PC-9 (cell line): ENCODE measurements around the gene SMARCD1. TPM values are rescaled to one million over a fixed set of nuclear protein-coding genes. Genes with fewer than 3 reads are reported as not detected.

Source experiments
- BruUV-seq: library from RNA; stranded (reverse); fragments of 400-500 nt; replicated peaks from 2 replicates; lab custom pipeline; 2021; lab: Mats Ljungman, UMichigan
- CTCF ChIA-PET: fragments of 300-600 bp; sonication (Branson Sonifier 250); formaldehyde crosslinking; loops from one replicate; lab custom pipeline; 2022; ENCODE audit warnings: antibody characterized with exemption; lab: Charles Lee
- POLR2A ChIA-PET: fragments of 300-600 bp; sonication (Branson Sonifier 250); formaldehyde crosslinking; loops from one replicate; lab custom pipeline; 2022; ENCODE audit warnings: antibody characterized with exemption; ENCODE audit not compliant: unreplicated experiment; lab: Charles Lee
- DNase-seq, 2 experiments: peaks; one replicate each; pipeline versions ENCODE4 v3.0.0 to v3.0.0-alpha.2; 2015 to 2022; ENCODE audit warnings: mixed read lengths in 1 of 2
- H2AFZ ChIP-seq: fragments of 200-600 bp; sonication (generic); 2 replicates; pipeline ENCODE4 v1.8.1; 2017; ENCODE audit warnings: antibody characterized with exemption
- H3F3A ChIP-seq: fragments of 200-600 bp; sonication (generic); 2 replicates; pipeline ENCODE4 v1.8.1; 2017; ENCODE audit warnings: antibody characterized with exemption, mild to moderate bottlenecking, low read depth; ENCODE audit not compliant: insufficient read depth
- H3K27ac ChIP-seq: fragments of 200-600 bp; sonication (generic); 2 replicates; pipeline ENCODE4 v1.6.1; 2016; ENCODE audit warnings: mixed run types
- H3K27me3 ChIP-seq: fragments of 200-600 bp; sonication (generic); 2 replicates; pipeline ENCODE4 v1.6.1; 2016; ENCODE audit warnings: low read depth, mixed run types; ENCODE audit not compliant: insufficient read depth
- H3K36me3 ChIP-seq: fragments of 200-600 bp; sonication (generic); 2 replicates; pipeline ENCODE4 v1.6.1; 2016; ENCODE audit warnings: low read depth, mixed run types
- H3K4me1 ChIP-seq: fragments of 200-600 bp; sonication (generic); replicated peaks from 2 replicates; pipeline ENCODE4 v1.6.1; 2016; ENCODE audit warnings: mixed run types; ENCODE audit not compliant: insufficient read depth
- H3K4me2 ChIP-seq: fragments of 200-600 bp; sonication (generic); 2 replicates; pipeline ENCODE4 v1.6.1; 2017; ENCODE audit warnings: mixed run types
- H3K4me3 ChIP-seq: fragments of 200-600 bp; sonication (generic); 2 replicates; pipeline ENCODE4 v1.6.1; 2016; ENCODE audit warnings: mixed run types
- H3K79me2 ChIP-seq: fragments of 200-600 bp; sonication (generic); 2 replicates; pipeline ENCODE4 v1.6.1; 2017; ENCODE audit warnings: low read depth, mixed run types
- H3K9me2 ChIP-seq: fragments of 200-600 bp; sonication (generic); 2 replicates; pipeline ENCODE4 v1.8.1; 2017; ENCODE audit warnings: mild to moderate bottlenecking; ENCODE audit not compliant: insufficient read depth
- H3K9me3 ChIP-seq: fragments of 200-600 bp; sonication (generic); 2 replicates; pipeline ENCODE4 v1.8.1; 2016; ENCODE audit warnings: low read depth; ENCODE audit not compliant: insufficient read depth
- H4K20me1 ChIP-seq: fragments of 200-600 bp; sonication (generic); 2 replicates; pipeline ENCODE4 v1.8.1; 2017; ENCODE audit not compliant: insufficient read depth
- EZH2 ChIP-seq: fragments of 200-600 bp; sonication (generic); IDR thresholded peaks from 2 replicates; pipeline ENCODE4 v1.8.0; 2017; ENCODE audit warnings: antibody characterized with exemption, low read depth
- intact Hi-C: fragments of 100-400 bp; cut with micrococcal nuclease; formaldehyde crosslinking; loops from one replicate; pipeline ENCODE4 v1.10.0; 2022; ENCODE audit not compliant: unreplicated experiment
- total RNA-seq: library from RNA; stranded (reverse); gene quantifications from 2 replicates; pipeline ENCODE4 v1.2.3, GENCODE V29; 2021
- TF ChIP-seq, protein P1 (sequence below): fragments of 200-600 bp; sonication (generic); conservative IDR thresholded peaks from 2 replicates; pipeline ENCODE4 v1.6.1; 2017; ENCODE audit warnings: mixed run types, antibody characterized with exemption, mild to moderate bottlenecking, moderate library complexity

The SMARCD1 gene
- total RNA-seq, 1 experiment from 2014 or later: 48.8 TPM

DNA sequence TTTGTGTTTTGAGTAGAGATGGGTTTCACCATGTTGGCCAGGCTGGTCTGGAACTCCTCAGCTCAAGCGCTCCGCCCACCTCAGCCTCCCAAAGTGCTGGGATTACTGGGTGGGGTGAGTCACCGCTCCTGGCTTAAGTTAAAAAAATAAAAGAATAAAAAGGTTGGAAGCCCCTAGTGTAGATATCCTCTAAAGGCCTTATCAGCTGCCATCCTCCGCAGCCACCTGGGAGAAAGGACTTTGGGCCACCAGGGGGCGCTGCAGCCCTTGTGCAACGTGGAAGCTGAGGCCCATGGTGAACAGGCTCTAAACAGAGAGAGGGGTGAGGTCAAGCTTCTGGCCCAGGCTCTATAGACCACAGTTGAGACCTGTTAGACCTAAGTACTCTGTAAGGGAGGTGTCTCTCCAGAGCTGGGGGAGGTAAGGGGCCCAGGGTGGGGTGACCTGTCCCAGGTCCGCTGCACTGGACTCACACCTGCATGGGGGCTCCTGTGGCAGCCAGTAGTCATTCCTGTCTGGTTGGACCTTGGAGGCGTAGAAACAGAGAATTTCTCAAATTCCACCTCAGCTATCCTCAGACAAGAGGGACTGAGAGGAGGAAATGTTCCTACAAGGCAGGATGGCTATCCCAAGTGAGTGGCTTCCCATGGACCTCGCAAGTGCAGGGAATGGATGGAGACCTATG, 45.8 kb upstream of the SMARCD1 start:
- ChIA-PET POLR2A (no interaction called here), CTCF (interaction anchor here (0.5 to 1.8 kb wide), 7 partner anchors 12 to 372 kb away, joined by 3 to 8 read pairs (median 6); partner anchors contain the start of gene BCDIN3D)
- Histone ChIP-seq H3K36me3 (no peaks in the 10 kb centered on the region), H4K20me1 (no peaks in the 10 kb centered on the region), H3K9me2 (no peaks in the 10 kb centered on the region), H3K4me1 (no peaks in the 10 kb centered on the region), H3K27ac (no peak overlapping the region), H3K27me3 (no peaks in the 10 kb centered on the region), H2AFZ (no peak overlapping the region), H3K9me3 (no peaks in the 10 kb centered on the region), H3K4me2 (no peak overlapping the region), H3K79me2 (no peaks in the 10 kb centered on the region), H3K4me3 (no peak overlapping the region), H3F3A (no peaks in the 10 kb centered on the region)
- intact Hi-C loops: loop anchor here (1.0 kb wide), 1 partner anchor 31 kb away; no protein-coding TSS in a partner anchor
- TF ChIP-seq, protein P1, sequence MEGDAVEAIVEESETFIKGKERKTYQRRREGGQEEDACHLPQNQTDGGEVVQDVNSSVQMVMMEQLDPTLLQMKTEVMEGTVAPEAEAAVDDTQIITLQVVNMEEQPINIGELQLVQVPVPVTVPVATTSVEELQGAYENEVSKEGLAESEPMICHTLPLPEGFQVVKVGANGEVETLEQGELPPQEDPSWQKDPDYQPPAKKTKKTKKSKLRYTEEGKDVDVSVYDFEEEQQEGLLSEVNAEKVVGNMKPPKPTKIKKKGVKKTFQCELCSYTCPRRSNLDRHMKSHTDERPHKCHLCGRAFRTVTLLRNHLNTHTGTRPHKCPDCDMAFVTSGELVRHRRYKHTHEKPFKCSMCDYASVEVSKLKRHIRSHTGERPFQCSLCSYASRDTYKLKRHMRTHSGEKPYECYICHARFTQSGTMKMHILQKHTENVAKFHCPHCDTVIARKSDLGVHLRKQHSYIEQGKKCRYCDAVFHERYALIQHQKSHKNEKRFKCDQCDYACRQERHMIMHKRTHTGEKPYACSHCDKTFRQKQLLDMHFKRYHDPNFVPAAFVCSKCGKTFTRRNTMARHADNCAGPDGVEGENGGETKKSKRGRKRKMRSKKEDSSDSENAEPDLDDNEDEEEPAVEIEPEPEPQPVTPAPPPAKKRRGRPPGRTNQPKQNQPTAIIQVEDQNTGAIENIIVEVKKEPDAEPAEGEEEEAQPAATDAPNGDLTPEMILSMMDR: peak; percentile 94
- no peak for TF ChIP-seq EZH2
- no TSS peak for BruUV-seq
- DNase-seq: peak; percentile 46 to 64

DNA sequence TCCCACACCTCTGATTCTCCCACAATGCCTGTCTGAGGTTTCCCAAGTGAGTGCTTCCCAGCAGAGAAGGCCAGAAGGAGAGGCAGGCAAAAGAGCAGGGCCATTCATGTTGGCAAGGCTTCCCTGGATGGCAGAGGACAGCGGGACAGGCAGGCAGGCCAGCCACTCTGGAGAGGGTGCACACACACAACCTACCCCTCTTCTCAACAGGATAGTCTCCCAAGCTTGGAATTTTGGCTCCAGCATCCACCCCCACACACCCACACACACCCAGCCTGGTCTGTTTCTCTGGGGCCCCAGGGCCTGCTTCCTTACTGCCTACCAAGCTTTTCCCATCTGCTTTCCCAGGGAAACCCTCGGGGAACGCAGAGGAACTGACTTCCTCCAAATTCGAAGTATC, 44.5 kb upstream of the SMARCD1 start:
- Histone ChIP-seq H3K4me1 (no peaks in the 10 kb centered on the region), H2AFZ (no peak overlapping the region), H3K9me2 (no peaks in the 10 kb centered on the region), H3K4me3 (no peak overlapping the region), H3K79me2 (no peaks in the 10 kb centered on the region), H3K27me3 (no peaks in the 10 kb centered on the region), H4K20me1 (no peaks in the 10 kb centered on the region), H3K4me2 (no peak overlapping the region), H3K9me3 (no peaks in the 10 kb centered on the region), H3K27ac (no peak overlapping the region), H3F3A (no peaks in the 10 kb centered on the region), H3K36me3 (no peaks in the 10 kb centered on the region)
- intact Hi-C loops: no loop called here
- no peak for TF ChIP-seq EZH2
- TF ChIP-seq, protein P1: no peak
- ChIA-PET POLR2A (no interaction called here), CTCF (no interaction called here)
- no peak for DNase-seq
- no TSS peak for BruUV-seq

DNA sequence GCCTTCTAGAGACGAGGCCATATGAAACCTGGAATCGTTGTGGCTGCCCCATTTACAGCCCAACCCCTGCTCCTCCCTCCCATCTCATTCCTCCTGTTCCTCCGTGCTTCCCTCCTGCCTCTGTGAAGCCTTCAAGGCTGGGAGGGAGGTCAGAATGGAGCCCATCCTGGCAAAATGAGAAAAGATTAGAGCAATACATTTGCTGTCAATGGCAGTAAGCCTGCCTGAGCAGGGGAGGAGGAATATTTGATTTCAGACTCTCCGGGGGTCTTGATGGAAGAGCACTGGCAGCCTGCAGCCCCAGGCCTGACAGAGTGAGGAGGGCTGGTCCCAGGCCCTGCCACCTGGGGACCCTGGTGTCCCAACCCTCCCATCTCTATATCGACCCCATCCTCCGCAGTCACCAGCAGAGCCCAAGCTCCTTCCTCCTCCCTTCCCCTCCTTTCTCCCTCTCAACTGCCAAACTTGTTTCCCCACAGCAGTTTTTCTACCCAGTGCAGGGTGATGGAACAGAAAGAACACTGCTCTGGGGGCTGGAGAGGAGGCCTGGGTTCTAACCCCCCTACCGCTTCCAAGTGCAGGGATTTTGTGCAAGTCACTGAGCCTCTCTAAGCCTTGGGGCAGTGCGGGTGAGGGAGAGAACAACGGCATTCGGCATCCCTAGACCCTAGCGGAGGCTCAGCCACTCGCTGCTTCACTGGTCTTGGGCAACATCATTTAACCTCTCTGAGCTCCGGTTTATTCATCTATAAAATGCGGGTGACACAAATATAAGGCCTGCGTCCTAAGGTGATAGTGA, 43.9 kb upstream of the SMARCD1 start:
- Histone ChIP-seq H3K4me2 (no peak overlapping the region), H4K20me1 (no peaks in the 10 kb centered on the region), H3K9me3 (no peaks in the 10 kb centered on the region), H3K79me2 (no peaks in the 10 kb centered on the region), H3K9me2 (no peaks in the 10 kb centered on the region), H3K4me1 (no peaks in the 10 kb centered on the region), H2AFZ (no peak overlapping the region), H3K4me3 (no peak overlapping the region), H3K27me3 (no peaks in the 10 kb centered on the region), H3F3A (no peaks in the 10 kb centered on the region), H3K36me3 (no peaks in the 10 kb centered on the region), H3K27ac (no peak overlapping the region)
- ChIA-PET CTCF (no interaction called here), POLR2A (no interaction called here)
- TF ChIP-seq EZH2: no peak
- TF ChIP-seq, protein P1: no peak
- BruUV-seq: no TSS peak
- intact Hi-C loops: no loop called here
- DNase-seq: no peak
